ENCODE results near the gene KIAA1671.
A peak's percentile ranks its signal among the peaks of the same experiment; 100 is the strongest.

Gene KIAA1671

DNA sequence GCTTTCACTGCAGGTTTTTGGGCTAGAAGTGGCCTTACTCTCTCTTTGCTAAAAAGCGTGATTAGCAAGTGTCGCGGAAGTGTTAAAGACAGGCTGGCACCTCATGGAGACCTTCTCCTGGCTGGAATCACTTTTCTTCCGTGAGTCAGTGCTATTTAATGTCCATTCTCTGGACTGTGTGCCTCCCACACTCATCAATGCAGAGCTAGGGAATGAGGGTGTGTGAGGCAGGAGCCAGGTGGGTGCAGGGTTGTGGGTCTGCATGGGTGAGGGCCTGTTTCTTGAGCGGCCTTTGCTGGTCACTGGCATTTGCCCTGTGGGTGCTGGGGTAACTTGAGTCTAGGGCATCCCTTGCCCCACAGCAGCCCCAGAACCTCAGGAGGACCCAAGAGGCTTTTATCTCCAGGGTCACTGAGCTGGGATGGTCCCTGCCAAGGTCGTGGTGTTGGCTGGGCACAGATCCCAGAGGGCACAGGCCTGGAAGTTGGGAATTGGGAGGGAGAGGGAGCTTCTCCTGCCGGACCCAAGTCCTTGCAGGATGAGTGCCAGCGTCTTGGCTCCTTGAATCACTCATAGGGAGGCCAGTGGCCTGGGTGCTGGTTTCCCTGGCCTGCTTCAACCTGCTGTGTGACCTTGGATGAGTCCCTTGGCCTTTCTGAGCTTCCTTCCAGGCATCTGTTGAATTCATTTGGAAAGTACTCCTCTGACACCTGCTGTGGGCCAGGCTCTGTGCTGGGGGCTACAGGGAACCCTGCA lies 30.0 kb downstream of the KIAA1671 start:
- DNase-seq, result no peak

- DNase-seq, result no peak
Measured at GRCh38 chr22:24983151-24983550, 30.6 kb downstream of the KIAA1671 start.

- DNase-seq, result no peak
Measured at GRCh38 chr22:24984122-24984521, 31.6 kb downstream of the KIAA1671 start.

- DNase-seq, result no peak
Measured at GRCh38 chr22:24985826-24986214, 33.3 kb downstream of the KIAA1671 start.

GRCh38 chr22:24986816-24987215 lies 34.3 kb downstream of the KIAA1671 start:
- no peak for DNase-seq

GRCh38 chr22:24989135-24989534 lies 36.6 kb downstream of the KIAA1671 start:
- no peak for DNase-seq

DNA sequence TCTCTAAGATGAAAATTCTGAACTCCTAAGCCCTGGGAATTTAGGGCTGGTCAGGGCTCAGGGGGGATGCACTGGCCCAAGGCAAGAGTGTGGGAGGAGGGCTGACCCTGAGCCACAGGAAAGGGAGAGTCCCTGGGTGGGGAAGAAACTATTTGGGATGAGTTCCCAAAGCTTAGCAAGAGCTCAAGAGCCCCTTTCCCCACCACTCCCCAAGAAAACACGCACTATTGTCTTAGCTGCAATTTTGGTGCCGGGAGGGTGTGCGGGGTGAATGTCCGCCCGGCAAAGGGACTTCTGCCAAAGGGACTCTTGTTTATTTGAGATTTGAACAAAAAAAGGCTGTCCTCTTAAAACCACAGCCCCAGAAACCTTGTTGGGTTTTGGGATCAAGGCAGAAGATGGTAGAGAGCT lies 37.0 kb downstream of the KIAA1671 start:
- DNase-seq, result no peak

- no peak for DNase-seq
Measured at GRCh38 chr22:24990344-24990905, 37.9 kb downstream of the KIAA1671 start.

GRCh38 chr22:24992946-24993345 lies 40.4 kb downstream of the KIAA1671 start:
- DNase-seq, result no peak

GRCh38 chr22:24994070-24994763 lies 41.7 kb downstream of the KIAA1671 start:
- peak; percentile 59 for DNase-seq

DNA sequence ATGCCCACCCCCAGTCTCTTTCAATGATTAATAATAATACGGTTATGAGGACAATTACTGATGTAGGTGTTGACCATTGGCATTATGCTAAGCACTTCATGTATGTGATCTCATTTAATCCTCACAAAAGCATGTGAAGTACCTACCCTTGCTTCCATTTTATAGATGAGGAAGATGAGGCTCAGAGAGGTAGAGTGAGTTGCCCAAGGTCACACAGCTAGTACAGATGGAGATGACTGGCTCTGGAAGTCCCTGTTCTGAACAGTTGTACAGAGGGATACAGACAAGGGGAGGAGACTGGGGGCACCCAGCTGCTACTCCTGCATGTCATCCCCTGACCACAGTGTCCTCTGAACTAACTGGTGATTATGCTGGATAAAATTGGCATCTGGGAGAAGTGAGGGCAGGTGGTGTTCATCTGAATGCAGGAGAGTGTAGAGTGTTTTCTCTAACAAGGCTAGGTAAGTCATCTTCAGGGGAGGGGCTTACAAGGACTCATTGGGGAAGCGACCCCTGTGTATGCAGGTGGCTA lies 43.2 kb downstream of the KIAA1671 start:
- DNase-seq, result no peak

DNA sequence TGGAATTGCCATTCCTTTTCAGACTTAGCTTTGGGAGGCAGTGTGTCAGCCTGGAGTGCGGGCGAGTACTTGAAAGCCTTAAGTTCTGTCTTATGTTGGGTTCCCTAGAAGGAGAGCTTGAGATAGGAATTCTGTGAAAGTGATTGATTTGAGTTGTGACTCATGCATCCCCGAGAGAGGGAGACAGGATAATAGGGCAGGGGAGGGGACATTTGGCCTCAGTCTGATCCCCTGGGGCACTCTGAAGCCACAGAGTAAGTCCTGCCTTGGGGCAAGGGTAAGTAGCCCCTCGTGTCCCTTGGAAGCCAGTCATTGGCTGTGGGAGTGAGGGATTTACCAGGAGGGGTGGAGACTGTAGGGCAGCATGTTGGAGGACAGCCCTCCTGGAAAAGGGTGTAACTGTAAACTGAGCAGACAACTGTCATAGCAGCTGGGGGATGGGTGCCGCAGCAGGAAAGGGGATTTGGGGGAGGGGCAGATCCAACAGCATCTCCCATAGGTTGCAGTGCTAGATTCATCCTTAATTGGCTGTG lies 44.0 kb downstream of the KIAA1671 start:
- no peak for DNase-seq

- DNase-seq, result no peak
Measured at GRCh38 chr22:24997023-24997422, 44.5 kb downstream of the KIAA1671 start.

DNA sequence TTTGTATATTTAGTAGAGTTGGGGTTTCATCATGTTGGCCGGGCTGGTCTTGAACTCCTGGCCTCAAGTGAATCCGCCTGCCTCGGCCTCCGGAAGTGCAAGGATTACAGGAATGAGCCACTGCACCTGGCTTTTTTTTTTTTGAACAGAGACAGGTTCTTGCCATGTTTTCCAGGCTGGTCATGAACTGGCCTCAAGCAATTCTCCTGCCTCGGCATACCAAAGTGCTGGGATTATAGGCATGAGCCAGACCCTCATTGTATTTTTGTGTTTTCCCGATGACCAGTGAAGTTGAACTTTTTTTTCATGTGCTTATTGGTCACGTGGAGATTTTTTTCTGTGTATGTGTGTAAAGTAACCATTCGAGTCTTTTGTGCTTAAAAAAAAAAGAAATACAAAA lies 48.2 kb downstream of the KIAA1671 start:
- no peak for DNase-seq

DNA sequence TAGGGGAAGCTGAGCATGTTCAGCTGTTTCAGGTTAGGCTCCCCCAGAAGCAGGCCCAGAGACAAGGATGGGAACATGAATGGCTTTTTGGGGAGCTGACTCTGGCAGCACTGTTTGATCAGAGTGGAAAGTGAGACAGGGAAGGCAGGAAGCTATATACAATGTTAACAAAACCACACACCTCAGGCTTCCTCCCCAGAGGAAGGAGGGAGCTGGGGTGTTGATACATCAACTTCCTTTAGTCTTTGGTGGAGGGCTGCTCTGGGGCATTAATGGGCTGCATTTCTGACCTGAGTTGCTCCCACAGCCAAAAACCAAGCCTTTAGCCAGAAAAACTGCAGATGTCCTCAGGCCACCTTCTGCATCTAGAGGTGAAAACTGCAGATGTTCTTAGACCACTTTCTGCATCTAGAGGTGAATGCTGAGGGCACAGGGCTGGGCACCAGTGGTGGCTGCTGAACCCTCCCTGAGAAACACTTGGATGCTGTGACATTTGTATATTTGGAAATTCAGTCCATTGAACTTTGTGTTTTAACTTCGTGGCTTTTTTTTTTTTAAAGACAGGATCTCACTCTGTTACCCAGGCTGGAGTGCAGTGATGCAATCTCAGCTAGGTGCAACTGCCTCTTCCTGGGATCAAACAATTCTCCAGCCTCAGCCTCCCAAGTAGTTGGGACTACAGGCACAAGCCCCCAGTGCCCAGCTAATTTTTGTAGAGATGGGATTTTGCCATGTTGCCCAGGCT lies 49.9 kb downstream of the KIAA1671 start:
- no peak for DNase-seq

DNA sequence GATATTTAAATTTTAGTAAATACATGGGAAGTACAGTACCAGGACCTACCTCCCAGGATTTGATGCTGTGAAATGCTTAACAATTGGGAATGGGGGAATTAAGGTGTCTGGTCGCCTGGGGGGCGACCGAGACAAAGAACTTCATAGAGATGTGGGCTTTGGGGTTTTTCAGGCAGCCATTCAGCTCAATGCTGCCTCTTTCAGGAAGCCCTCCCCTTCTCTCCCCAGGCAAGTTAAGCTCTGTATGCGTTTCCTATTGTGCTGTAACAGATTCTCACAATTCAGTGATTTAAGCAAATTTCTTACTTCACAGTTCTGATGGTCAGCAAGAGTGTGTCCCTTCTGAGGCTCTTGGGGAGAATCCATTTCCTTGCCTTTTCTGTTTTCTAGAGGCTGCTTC lies 53.8 kb downstream of the KIAA1671 start:
- no peak for DNase-seq

GRCh38 chr22:25007444-25008106 lies 55.1 kb downstream of the KIAA1671 start:
- DNase-seq, result no peak

GRCh38 chr22:25008666-25009065 lies 56.1 kb downstream of the KIAA1671 start:
- no peak for DNase-seq

GRCh38 chr22:25012741-25013143 lies 60.2 kb downstream of the KIAA1671 start:
- no peak for DNase-seq

- no peak for DNase-seq
Measured at GRCh38 chr22:25013607-25014006, 61.1 kb downstream of the KIAA1671 start.

- DNase-seq, result no peak
Measured at GRCh38 chr22:25014896-25015755, 62.6 kb downstream of the KIAA1671 start.
